Measurements from ENCODE around the gene DIPK1A. TPM values are rescaled to one million over a fixed set of nuclear protein-coding genes. Genes with fewer than 3 reads are reported as not detected.

DIPK1A gene
- total RNA-seq, 3 donors from 2014 or later = 12.1 to 14.7 (median 14.4) TPM

DNA sequence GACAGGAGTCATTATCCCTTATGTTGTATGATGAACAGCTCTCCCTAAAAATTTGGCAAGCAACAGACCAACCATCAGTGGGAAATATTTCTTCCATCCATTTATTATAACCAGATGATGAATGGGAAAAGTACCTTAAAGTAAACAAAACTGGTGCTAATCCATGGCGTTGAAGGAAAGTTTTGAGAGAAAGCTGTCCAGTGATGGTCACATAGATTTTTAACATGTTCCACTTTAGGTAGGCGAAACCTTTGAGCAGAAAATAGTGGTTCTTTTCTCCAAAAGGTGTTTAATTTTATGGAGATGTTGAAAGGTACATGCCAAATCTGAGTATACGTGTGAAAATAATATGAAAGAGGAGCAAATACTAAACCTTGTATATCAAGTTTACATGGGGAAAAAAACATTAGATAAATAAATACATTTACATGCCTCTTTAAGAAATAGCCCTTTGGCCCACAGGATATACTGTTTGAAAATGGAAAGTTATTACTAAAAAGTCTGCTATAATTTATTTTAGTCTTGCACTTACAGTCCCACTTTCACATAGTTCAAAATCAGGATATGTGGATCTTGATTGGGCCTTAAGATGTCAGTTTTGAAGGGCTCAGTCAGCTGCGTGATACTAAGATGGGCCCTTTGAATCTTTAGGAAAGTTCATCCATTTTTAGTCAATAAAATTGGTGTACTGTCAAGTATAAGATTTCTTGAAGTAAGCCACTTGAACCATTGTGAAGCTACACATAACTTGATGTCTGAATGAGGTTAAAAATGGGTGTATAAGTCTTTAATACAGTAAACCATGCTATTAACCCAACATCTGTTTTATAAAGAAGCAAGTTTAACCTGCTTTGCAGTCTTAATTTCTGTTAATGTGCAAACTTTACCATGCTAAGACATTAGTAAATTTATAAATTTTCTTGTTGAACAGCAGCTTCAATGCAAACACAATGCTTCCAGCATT lies 118.9 kb downstream of the DIPK1A start:
- no peak overlapping the region for H3K27ac ChIP-seq
- DNase-seq (ENCODE audit: low spot score in 2 of 2) = no peak
- peaks cover 10% of the 10 kb centered on the region for H3K36me3 ChIP-seq
- H3K27me3 ChIP-seq = no peaks in the 10 kb centered on the region
- TF ChIP-seq, protein P1, sequence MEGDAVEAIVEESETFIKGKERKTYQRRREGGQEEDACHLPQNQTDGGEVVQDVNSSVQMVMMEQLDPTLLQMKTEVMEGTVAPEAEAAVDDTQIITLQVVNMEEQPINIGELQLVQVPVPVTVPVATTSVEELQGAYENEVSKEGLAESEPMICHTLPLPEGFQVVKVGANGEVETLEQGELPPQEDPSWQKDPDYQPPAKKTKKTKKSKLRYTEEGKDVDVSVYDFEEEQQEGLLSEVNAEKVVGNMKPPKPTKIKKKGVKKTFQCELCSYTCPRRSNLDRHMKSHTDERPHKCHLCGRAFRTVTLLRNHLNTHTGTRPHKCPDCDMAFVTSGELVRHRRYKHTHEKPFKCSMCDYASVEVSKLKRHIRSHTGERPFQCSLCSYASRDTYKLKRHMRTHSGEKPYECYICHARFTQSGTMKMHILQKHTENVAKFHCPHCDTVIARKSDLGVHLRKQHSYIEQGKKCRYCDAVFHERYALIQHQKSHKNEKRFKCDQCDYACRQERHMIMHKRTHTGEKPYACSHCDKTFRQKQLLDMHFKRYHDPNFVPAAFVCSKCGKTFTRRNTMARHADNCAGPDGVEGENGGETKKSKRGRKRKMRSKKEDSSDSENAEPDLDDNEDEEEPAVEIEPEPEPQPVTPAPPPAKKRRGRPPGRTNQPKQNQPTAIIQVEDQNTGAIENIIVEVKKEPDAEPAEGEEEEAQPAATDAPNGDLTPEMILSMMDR (IDR thresholded peaks at IDR 0.05) = no peak
- TF ChIP-seq POLR2A (IDR thresholded peaks at IDR 0.05) = no peak
- no peak for TF ChIP-seq POLR2AphosphoS5 (IDR thresholded peaks at IDR 0.05)
- H3K4me1 ChIP-seq = no peaks in the 10 kb centered on the region
- no peaks in the 10 kb centered on the region for H3K9me3 ChIP-seq
- intact Hi-C loops (cut with DNase I; ENCODE audit: low total_unique reads) = no loop called here
- H3K4me3 ChIP-seq = no peak overlapping the region

DNA sequence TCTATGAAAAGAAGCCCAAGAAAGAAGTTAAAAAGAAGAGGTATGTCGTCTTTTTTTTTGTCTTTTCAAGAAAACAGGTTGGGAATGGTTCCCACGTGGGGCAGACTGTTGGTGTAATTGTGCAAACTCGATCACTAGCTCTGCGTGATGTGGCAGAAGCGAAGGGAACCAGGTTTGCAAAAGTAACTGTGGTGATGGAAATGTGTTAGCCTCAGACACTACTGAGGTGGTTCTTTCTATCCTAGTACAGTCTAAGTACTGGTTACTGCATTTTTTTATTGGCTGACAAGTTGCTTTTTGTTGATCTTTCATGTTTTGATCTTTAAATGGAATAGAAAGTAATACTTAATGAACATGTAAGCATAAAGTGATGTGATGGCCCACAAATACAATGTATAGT lies 120.7 kb downstream of the DIPK1A start:
- Histone ChIP-seq H3K27me3 (no peaks in the 10 kb centered on the region), H3K36me3 (peaks cover 10% of the 10 kb centered on the region), H3K4me3 (no peak overlapping the region), H3K9me3 (no peaks in the 10 kb centered on the region), H3K4me1 (peaks cover 0 to 5% of the 10 kb centered on the region in 2 donors), H3K27ac (no peak overlapping the region)
- intact Hi-C loops (cut with DNase I; ENCODE audit: low total_unique reads) = no loop called here
- no peak for DNase-seq (ENCODE audit: low spot score in 2 of 2)
- no peak for TF ChIP-seq POLR2AphosphoS5 (IDR thresholded peaks at IDR 0.05)
- TF ChIP-seq, protein P1 (IDR thresholded peaks at IDR 0.05) = no peak
- no peak for TF ChIP-seq POLR2A (IDR thresholded peaks at IDR 0.05)

DNA sequence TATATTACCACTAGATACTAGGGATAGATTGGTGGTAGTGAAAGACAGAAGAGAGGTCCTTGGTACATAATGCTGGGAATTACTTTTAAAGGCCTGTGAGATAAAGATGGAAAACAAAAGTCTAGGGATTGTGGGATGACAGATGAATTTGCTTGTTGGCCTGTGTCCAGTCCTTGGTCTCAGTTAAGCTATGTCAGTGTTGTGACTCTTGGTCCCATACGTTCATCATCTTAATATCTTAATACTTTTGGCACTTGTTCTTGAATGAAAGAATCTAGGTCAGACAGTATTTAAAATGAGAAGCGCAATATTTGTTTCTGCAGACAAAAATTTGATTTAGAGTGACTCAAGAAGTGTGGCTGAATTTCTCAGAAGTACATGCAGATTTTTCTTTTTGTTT lies 121.8 kb downstream of the DIPK1A start:
- TF ChIP-seq, protein P1 (IDR thresholded peaks at IDR 0.05) = no peak
- TF ChIP-seq POLR2A (IDR thresholded peaks at IDR 0.05) = no peak
- no peak for TF ChIP-seq POLR2AphosphoS5 (IDR thresholded peaks at IDR 0.05)
- Histone ChIP-seq H3K9me3 (no peaks in the 10 kb centered on the region), H3K36me3 (peaks cover 10% of the 10 kb centered on the region), H3K27ac (no peak overlapping the region), H3K4me3 (no peak overlapping the region), H3K4me1 (peaks cover 0 to 11% of the 10 kb centered on the region in 2 donors), H3K27me3 (no peaks in the 10 kb centered on the region)
- intact Hi-C loops (cut with DNase I; ENCODE audit: low total_unique reads) = no loop called here
- DNase-seq (ENCODE audit: low spot score in 2 of 2) = no peak

DNA sequence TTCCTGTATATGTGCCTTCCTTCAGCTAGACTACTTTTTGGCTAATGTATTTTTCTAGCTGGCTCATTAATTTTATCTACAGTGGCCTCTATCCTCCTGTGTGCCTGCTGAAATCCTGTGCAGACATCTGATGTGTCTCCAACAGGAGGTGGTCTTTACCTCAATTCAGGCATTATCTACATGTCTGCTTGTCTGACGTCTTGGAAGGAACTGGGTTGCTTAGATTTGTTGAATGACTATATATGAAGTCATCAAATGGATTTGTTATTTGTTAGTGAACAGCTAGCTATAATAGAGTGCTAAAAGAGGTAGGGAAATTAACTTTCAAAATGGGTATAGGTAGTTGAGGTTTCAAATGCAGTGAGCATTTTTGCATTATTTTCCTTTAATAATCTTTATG lies 122.7 kb downstream of the DIPK1A start:
- H3K36me3 ChIP-seq = peaks cover 4% of the 10 kb centered on the region
- no peak overlapping the region for H3K4me3 ChIP-seq
- H3K4me1 ChIP-seq = peaks cover 0 to 18% of the 10 kb centered on the region in 2 donors
- intact Hi-C loops (cut with DNase I; ENCODE audit: low total_unique reads) = no loop called here
- TF ChIP-seq POLR2AphosphoS5 (IDR thresholded peaks at IDR 0.05) = no peak
- TF ChIP-seq, protein P1 (IDR thresholded peaks at IDR 0.05) = no peak
- no peak for TF ChIP-seq POLR2A (IDR thresholded peaks at IDR 0.05)
- H3K27me3 ChIP-seq = no peaks in the 10 kb centered on the region
- no peaks in the 10 kb centered on the region for H3K9me3 ChIP-seq
- no peak for DNase-seq (ENCODE audit: low spot score in 2 of 2)
- no peak overlapping the region for H3K27ac ChIP-seq

DNA sequence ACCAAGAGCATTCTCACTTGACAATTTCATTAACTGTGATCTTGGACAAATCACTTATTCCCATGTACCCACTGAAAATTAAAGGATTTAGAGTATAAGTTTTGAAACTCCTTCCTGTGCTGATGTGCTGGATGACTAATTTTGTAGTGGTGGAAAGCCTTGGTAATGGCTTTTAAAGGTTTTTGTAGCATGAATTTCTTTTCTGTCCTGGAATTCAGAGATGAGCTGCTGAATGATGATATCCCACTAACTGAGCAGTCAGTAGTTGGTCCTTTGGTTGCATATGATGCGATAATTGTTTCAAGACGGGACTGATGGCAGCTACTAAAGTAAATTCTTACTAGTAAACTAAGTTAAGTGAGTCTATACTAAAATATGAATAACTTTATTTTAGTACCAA lies 124.2 kb downstream of the DIPK1A start:
- TF ChIP-seq POLR2AphosphoS5 (IDR thresholded peaks at IDR 0.05) = no peak
- no peaks in the 10 kb centered on the region for H3K36me3 ChIP-seq
- H3K27ac ChIP-seq = no peak overlapping the region
- no peaks in the 10 kb centered on the region for H3K27me3 ChIP-seq
- intact Hi-C loops (cut with DNase I; ENCODE audit: low total_unique reads) = no loop called here
- peaks cover 0 to 20% of the 10 kb centered on the region in 2 donors for H3K4me1 ChIP-seq
- H3K9me3 ChIP-seq = no peaks in the 10 kb centered on the region
- no peak for DNase-seq (ENCODE audit: low spot score in 2 of 2)
- H3K4me3 ChIP-seq = no peak overlapping the region

Measured in breast epithelium (tissue), 4 donors.